HL-60 (cell line): ENCODE measurements around the gene SEH1L.
A peak's percentile ranks its signal among the peaks of the same experiment; 100 is the strongest.

Experiments
- DNase-seq, 2 experiments: peaks; one replicate each; pipeline ENCODE4 v3.0.0-alpha.2; 2010 to 2020; ENCODE audit warnings: low read depth in 1 of 2, low spot score in 1 of 2
- H3K27ac ChIP-seq: fragments of 250-450 bp; sonication (Bioruptor Pico); replicated peaks from 2 replicates; pipeline ENCODE4 v1.5.1; 2020; ENCODE audit warnings: mild to moderate bottlenecking, moderate library complexity
- H3K27me3 ChIP-seq: fragments of 250-450 bp; sonication (Bioruptor Pico); 2 replicates; pipeline ENCODE4 v1.5.1; 2021; ENCODE audit warnings: mild to moderate bottlenecking, moderate library complexity; ENCODE audit not compliant: insufficient read depth, poor library complexity, severe bottlenecking
- H3K4me3 ChIP-seq: replicated peaks from 2 replicates; pipeline ENCODE4 v1.5.1; 2011; ENCODE audit warnings: mild to moderate bottlenecking, control low read depth, low read length; ENCODE audit not compliant: insufficient read depth
- CTCF ChIP-seq: IDR thresholded peaks from one replicate; pipeline ENCODE4 v1.5.1; 2011; ENCODE audit warnings: low read length, control low read depth, inconsistent platforms; ENCODE audit not compliant: insufficient read depth
- GABPA ChIP-seq: IDR thresholded peaks from 2 replicates; pipeline ENCODE4 v1.6.1; 2012; ENCODE audit warnings: low read depth
- POLR2AphosphoS5 ChIP-seq: IDR thresholded peaks from 2 replicates; pipeline ENCODE4 v1.6.1; 2012; ENCODE audit warnings: low read depth
- REST ChIP-seq: IDR thresholded peaks from 2 replicates; pipeline ENCODE4 v1.6.1; 2012; ENCODE audit warnings: low read depth; ENCODE audit not compliant: insufficient replicate concordance
- SPI1 ChIP-seq: IDR thresholded peaks from 2 replicates; pipeline ENCODE4 v1.6.1; 2012; ENCODE audit warnings: low read depth, mild to moderate bottlenecking, borderline replicate concordance

The SEH1L gene

GRCh38 chr18:12948050-12948804 lies 416 bp downstream of the SEH1L start:
- Histone ChIP-seq H3K27me3 (no peaks in the 10 kb centered on the region), H3K27ac (peak overlapping the region; percentile 92), H3K4me3 (peak overlapping the region; percentile 65)
- TF ChIP-seq GABPA (0 out of 2 replicates have a peak, but pooled peaks have one; percentile 19), POLR2AphosphoS5 (peak; percentile 90), SPI1 (peak; percentile 30; the same call in 1 of the 2 replicates), CTCF (no peak), REST (peak; percentile 67)
- DNase-seq, result peak; percentile 95 to 98

- Histone ChIP-seq H3K27ac (no peak overlapping the region), H3K27me3 (no peaks in the 10 kb centered on the region), H3K4me3 (no peak overlapping the region)
- TF ChIP-seq SPI1 (no peak), GABPA (no peak), POLR2AphosphoS5 (no peak), CTCF (no peak), REST (no peak)
- no peak for DNase-seq
Measured at GRCh38 chr18:12958478-12958877, 10.7 kb downstream of the SEH1L start.

- Histone ChIP-seq H3K4me3 (no peak overlapping the region), H3K27ac (no peak overlapping the region), H3K27me3 (no peaks in the 10 kb centered on the region)
- no peak for TF ChIP-seq GABPA
- no peak for TF ChIP-seq SPI1
- TF ChIP-seq POLR2AphosphoS5, result no peak
- no peak for TF ChIP-seq REST
- no peak for TF ChIP-seq CTCF
- DNase-seq, result no peak
Measured at GRCh38 chr18:12960395-12960794, 12.6 kb downstream of the SEH1L start.
